Inflammatory macrophage treated with lipopolysaccharide for 4 hours (primary cell): ENCODE data around the gene ITFG2.

ENCODE experiments used
- DNase-seq: peaks from one replicate; pipeline ENCODE4 v3.0.0-alpha.2; 2020

The ITFG2 gene

GRCh38 chr12:2795291-2796186 lies 16.9 kb upstream of the ITFG2 start:
- DNase-seq = peak; percentile 45

- DNase-seq = no peak
Measured at GRCh38 chr12:2796187-2796666, 16.2 kb upstream of the ITFG2 start.

- no peak for DNase-seq
Measured at GRCh38 chr12:2797721-2798418, 14.6 kb upstream of the ITFG2 start.

GRCh38 chr12:2800046-2800570 lies 12.4 kb upstream of the ITFG2 start:
- no peak for DNase-seq

GRCh38 chr12:2801044-2801783 lies 11.3 kb upstream of the ITFG2 start:
- DNase-seq = no peak

GRCh38 chr12:2803635-2804392 lies 8.7 kb upstream of the ITFG2 start:
- no peak for DNase-seq

- no peak for DNase-seq
Measured at GRCh38 chr12:2804393-2805142, 7.9 kb upstream of the ITFG2 start.

GRCh38 chr12:2805143-2805520 lies 7.3 kb upstream of the ITFG2 start:
- DNase-seq = no peak

- DNase-seq = no peak
Measured at GRCh38 chr12:2806700-2807099, 5.8 kb upstream of the ITFG2 start.

GRCh38 chr12:2811801-2812200 lies 667 bp upstream of the ITFG2 start:
- no peak for DNase-seq

GRCh38 chr12:2813214-2814185 lies 1.0 kb downstream of the ITFG2 start:
- DNase-seq = peak; percentile 74

GRCh38 chr12:2819810-2820209 lies 7.3 kb downstream of the ITFG2 start:
- DNase-seq = no peak

- no peak for DNase-seq
Measured at GRCh38 chr12:2820432-2820831, 8.0 kb downstream of the ITFG2 start.

GRCh38 chr12:2823483-2823882 lies 11.0 kb downstream of the ITFG2 start:
- DNase-seq = no peak

GRCh38 chr12:2824541-2824940 lies 12.1 kb downstream of the ITFG2 start:
- no peak for DNase-seq

- no peak for DNase-seq
Measured at GRCh38 chr12:2825132-2825531, 12.7 kb downstream of the ITFG2 start.

GRCh38 chr12:2826036-2826435 lies 13.6 kb downstream of the ITFG2 start:
- DNase-seq = no peak

GRCh38 chr12:2826721-2827515 lies 14.4 kb downstream of the ITFG2 start:
- DNase-seq = no peak

- DNase-seq = no peak
Measured at GRCh38 chr12:2829275-2829674, 16.8 kb downstream of the ITFG2 start.
